Neural crest cell (in vitro differentiated cells): ENCODE data around the gene OR4D2. TPM values are rescaled to one million over a fixed set of nuclear protein-coding genes. Genes with fewer than 3 reads are reported as not detected.

Experiments used
- DNase-seq: peaks from one replicate; pipeline ENCODE4 v3.0.0; 2021; ENCODE audit warnings: low read depth, mixed read lengths, low spot score
- H3K27ac Mint-ChIP-seq: one replicate; pipeline ENCODE4 v1.8.0; 2021; ENCODE audit warnings: mild to moderate bottlenecking, mixed read lengths; ENCODE audit not compliant: unreplicated experiment
- H3K27me3 Mint-ChIP-seq: 2 replicates; pipeline ENCODE4 v1.8.0; 2021; ENCODE audit warnings: low read depth, mild to moderate bottlenecking, mixed read lengths
- H3K36me3 Mint-ChIP-seq: 2 replicates; pipeline ENCODE4 v1.8.0; 2021; ENCODE audit warnings: low read depth, mild to moderate bottlenecking, mixed read lengths
- H3K4me1 Mint-ChIP-seq: 2 replicates; pipeline ENCODE4 v1.8.0; 2021; ENCODE audit warnings: mixed read lengths
- H3K4me3 Mint-ChIP-seq: one replicate; pipeline ENCODE4 v1.8.0; 2021; ENCODE audit warnings: mild to moderate bottlenecking, mixed read lengths
- H3K9me3 Mint-ChIP-seq: 2 replicates; pipeline ENCODE4 v1.8.0; 2021; ENCODE audit warnings: mixed read lengths
- CTCF ChIP-seq: fragments of 200-600 bp; sonication (generic); conservative IDR thresholded peaks from 2 replicates; pipeline ENCODE4 v1.5.0; 2021; ENCODE audit warnings: antibody characterized with exemption, mild to moderate bottlenecking
- total RNA-seq: library from RNA; stranded (reverse); gene quantifications from 2 replicates; pipeline ENCODE4 v1.2.1, GENCODE V29; 2021

OR4D2 gene
- total RNA-seq, 1 donor from 2014 or later: not detected

- H3K36me3 Mint-ChIP-seq: no peaks in the 10 kb centered on the region
- DNase-seq: no peak
- no peak for TF ChIP-seq CTCF
- no peaks in the 10 kb centered on the region for H3K9me3 Mint-ChIP-seq
- H3K27me3 Mint-ChIP-seq: peaks cover 43% of the 10 kb centered on the region
- no peak overlapping the region for H3K27ac Mint-ChIP-seq
- no peak overlapping the region for H3K4me3 Mint-ChIP-seq
- H3K4me1 Mint-ChIP-seq: no peaks in the 10 kb centered on the region
Measured at GRCh38 chr17:58196610-58197009, 29.8 kb downstream of the OR4D2 start.

GRCh38 chr17:58200024-58200633 is 33.3 kb downstream of the OR4D2 start:
- Mint-ChIP-seq H3K27me3 (peaks cover 40% of the 10 kb centered on the region), H3K9me3 (no peaks in the 10 kb centered on the region), H3K27ac (no peak overlapping the region), H3K4me3 (no peak overlapping the region), H3K4me1 (no peaks in the 10 kb centered on the region), H3K36me3 (no peaks in the 10 kb centered on the region)
- peak; percentile 62 for DNase-seq
- TF ChIP-seq CTCF: peak; percentile 66

GRCh38 chr17:58202859-58203258 is 36.1 kb downstream of the OR4D2 start:
- no peaks in the 10 kb centered on the region for H3K9me3 Mint-ChIP-seq
- no peak for TF ChIP-seq CTCF
- no peaks in the 10 kb centered on the region for H3K36me3 Mint-ChIP-seq

GRCh38 chr17:58204796-58205195 is 38.0 kb downstream of the OR4D2 start:
- Mint-ChIP-seq H3K4me3 (no peak overlapping the region), H3K27ac (no peak overlapping the region), H3K9me3 (no peaks in the 10 kb centered on the region), H3K36me3 (peaks cover 7% of the 10 kb centered on the region), H3K27me3 (peaks cover 3% of the 10 kb centered on the region), H3K4me1 (no peaks in the 10 kb centered on the region)
- DNase-seq: no peak
- no peak for TF ChIP-seq CTCF

More at GRCh38 chr17:58202859-58203258, 36.1 kb downstream of the OR4D2 start:
- Mint-ChIP-seq H3K27ac (no peak overlapping the region), H3K4me3 (no peak overlapping the region), H3K27me3 (peaks cover 17% of the 10 kb centered on the region), H3K4me1 (no peaks in the 10 kb centered on the region)
- DNase-seq: no peak

- no peaks in the 10 kb centered on the region for H3K27me3 Mint-ChIP-seq
- no peak overlapping the region for H3K4me3 Mint-ChIP-seq
- H3K36me3 Mint-ChIP-seq: peaks cover 12% of the 10 kb centered on the region
- no peaks in the 10 kb centered on the region for H3K4me1 Mint-ChIP-seq
- TF ChIP-seq CTCF: no peak
- peak overlapping the region; percentile 40 for H3K27ac Mint-ChIP-seq
- no peak for DNase-seq
- no peaks in the 10 kb centered on the region for H3K9me3 Mint-ChIP-seq
Measured at GRCh38 chr17:58205936-58206335, 39.2 kb downstream of the OR4D2 start.
